Frontal cortex (tissue), 4 donors: ENCODE results near the gene DHRS13. TPM values are rescaled to one million over a fixed set of nuclear protein-coding genes. Genes with fewer than 3 reads are reported as not detected.
"Not testable (repeated sequence)": the region's sequence is repeated elsewhere in the genome, so short reads cannot be mapped to it uniquely, and the experiment has no call there.

Experiments
- DNase-seq, 2 donors: peaks; one replicate each; pipeline ENCODE4 v3.0.0; 2012; ENCODE audit warnings: low spot score in 2 of 2
- FAIRE-seq: peaks from 2 replicates; lab custom pipeline; 2012; peaks lifted over from hg19 to GRCh38; lab: Jason Lieb, UNC
- total RNA-seq: library from RNA; depleted of rRNA; stranded (reverse); fragments of >200 nt; gene quantifications from one replicate; pipeline ENCODE4 v1.2.3, GENCODE V29; 2014
- donor health status: control.
- donor health status: control.
- donor health status: control.

Gene DHRS13
- total RNA-seq, 1 donor from 2014 or later: 28.9 TPM

- FAIRE-seq (no peak), DNase-seq (no peak)
Observed at GRCh38 chr17:28864991-28865849, 37.7 kb downstream of the DHRS13 start.

GRCh38 chr17:28863953-28864352 lies 38.9 kb downstream of the DHRS13 start:
- FAIRE-seq (no peak), DNase-seq (no peak)

GRCh38 chr17:28862561-28862960 lies 40.3 kb downstream of the DHRS13 start:
- DNase-seq (no peak), FAIRE-seq (no peak)

- no peak for DNase-seq
- FAIRE-seq: no peak
Observed at GRCh38 chr17:28861393-28862203, 41.3 kb downstream of the DHRS13 start.

GRCh38 chr17:28860363-28860808 lies 42.5 kb downstream of the DHRS13 start:
- DNase-seq (no peak), FAIRE-seq (no peak)

- FAIRE-seq (no peak), DNase-seq (no peak)
Observed at GRCh38 chr17:28858801-28859355, 44.0 kb downstream of the DHRS13 start.

- DNase-seq (no peak), FAIRE-seq (no peak)
Observed at GRCh38 chr17:28857905-28858800, 44.7 kb downstream of the DHRS13 start.

GRCh38 chr17:28856028-28856574 lies 46.8 kb downstream of the DHRS13 start:
- FAIRE-seq (no peak), DNase-seq (no peak)

GRCh38 chr17:28855336-28855679 lies 47.6 kb downstream of the DHRS13 start:
- DNase-seq: no peak
- no peak for FAIRE-seq

- DNase-seq (peak; percentile 65 to 85), FAIRE-seq (no peak)
Observed at GRCh38 chr17:28854457-28855335, 48.2 kb downstream of the DHRS13 start, which contains the start of gene ERAL1. TSS of gene ERAL1 (plus strand) at chr17:28855016. CDS start at chr17:28855035, 19 bp downstream.

GRCh38 chr17:28853295-28853694 lies 49.6 kb downstream of the DHRS13 start:
- DNase-seq (no peak), FAIRE-seq (no peak)

GRCh38 chr17:28849281-28849680 lies 53.6 kb downstream of the DHRS13 start:
- FAIRE-seq: no peak

GRCh38 chr17:28848667-28849066 lies 54.2 kb downstream of the DHRS13 start:
- not testable (repeated sequence) for FAIRE-seq, DNase-seq

More at GRCh38 chr17:28849281-28849680, 53.6 kb downstream of the DHRS13 start:
- DNase-seq: no peak

Other genes starting within 250 kb of the DHRS13 start
- 44.0 TPM for gene SDF2, start 241.2 kb downstream of the DHRS13 start, total RNA-seq
- 28.9 TPM for gene SUPT6H, start 240.9 kb downstream of the DHRS13 start, total RNA-seq
- gene PROCA1, start 191.2 kb downstream of the DHRS13 start, total RNA-seq: 2.9 TPM
- 12.2 TPM for gene RAB34, start 185.2 kb downstream of the DHRS13 start, total RNA-seq
- 436 TPM for gene RPL23A, start 183.1 kb downstream of the DHRS13 start, total RNA-seq
- under 0.01 TPM for gene TLCD1, start 176.8 kb downstream of the DHRS13 start, total RNA-seq
- gene NEK8, start 174.3 kb downstream of the DHRS13 start, total RNA-seq: 0.82 TPM
- gene TRAF4, start 159.1 kb downstream of the DHRS13 start, total RNA-seq: 60.3 TPM
- 2.4 TPM for gene FAM222B, start 60.3 kb downstream of the DHRS13 start, total RNA-seq
- 19.6 TPM for gene ERAL1, start 48.1 kb downstream of the DHRS13 start, total RNA-seq
- gene FLOT2, start 5.3 kb downstream of the DHRS13 start, total RNA-seq: 14.7 TPM
- gene PHF12, start 48.4 kb upstream of the DHRS13 start, total RNA-seq: 30.6 TPM
- 45.2 TPM for gene SEZ6, start 103.0 kb upstream of the DHRS13 start, total RNA-seq
- 4.9 TPM for gene PIPOX, start 140.1 kb upstream of the DHRS13 start, total RNA-seq